ENCODE data around the gene GEMIN7.

Gene GEMIN7

DNA sequence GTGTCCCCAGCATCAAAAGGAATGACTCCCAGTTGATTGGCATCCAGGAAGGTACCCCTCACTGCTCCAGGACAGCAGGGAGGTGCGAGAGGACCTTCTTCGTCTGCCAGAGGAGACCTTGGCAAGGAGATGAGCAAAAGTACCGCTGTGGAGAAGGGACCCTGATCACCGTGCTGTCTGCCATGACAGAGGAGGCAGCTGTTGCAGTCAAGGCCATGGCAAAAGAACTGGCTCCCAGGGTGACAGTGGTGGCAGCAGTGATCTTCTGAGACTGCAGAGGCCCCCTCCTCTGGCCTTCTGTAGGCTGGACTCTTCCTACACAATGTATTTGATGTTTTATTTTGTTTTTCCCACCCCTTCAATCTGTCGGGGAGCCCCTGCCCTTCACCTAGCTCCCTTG, 49.7 kb downstream of the GEMIN7 start:
- DNase-seq (ENCODE audit: low spot score) = no peak

DNA sequence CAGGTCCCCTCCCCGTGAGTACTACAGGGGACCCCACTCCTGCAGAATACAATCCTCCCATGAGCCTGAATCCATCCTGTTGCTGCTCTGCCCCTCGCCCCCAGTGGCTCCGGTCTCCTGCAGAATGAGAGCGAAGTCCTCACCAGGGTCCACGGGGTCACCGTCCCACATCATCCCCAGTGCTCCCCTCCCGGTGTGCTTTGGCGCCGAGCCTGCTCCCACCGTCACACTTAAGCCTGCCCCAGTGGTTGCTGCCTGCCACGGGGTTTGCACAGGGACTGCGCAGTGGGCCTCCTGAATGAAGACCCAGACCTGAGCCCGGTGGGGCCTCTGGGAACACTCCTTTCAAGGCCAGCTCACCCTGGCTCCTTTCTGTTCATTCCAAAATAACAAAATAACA, 51.2 kb downstream of the GEMIN7 start:
- no peak for DNase-seq (ENCODE audit: low spot score)

DNA sequence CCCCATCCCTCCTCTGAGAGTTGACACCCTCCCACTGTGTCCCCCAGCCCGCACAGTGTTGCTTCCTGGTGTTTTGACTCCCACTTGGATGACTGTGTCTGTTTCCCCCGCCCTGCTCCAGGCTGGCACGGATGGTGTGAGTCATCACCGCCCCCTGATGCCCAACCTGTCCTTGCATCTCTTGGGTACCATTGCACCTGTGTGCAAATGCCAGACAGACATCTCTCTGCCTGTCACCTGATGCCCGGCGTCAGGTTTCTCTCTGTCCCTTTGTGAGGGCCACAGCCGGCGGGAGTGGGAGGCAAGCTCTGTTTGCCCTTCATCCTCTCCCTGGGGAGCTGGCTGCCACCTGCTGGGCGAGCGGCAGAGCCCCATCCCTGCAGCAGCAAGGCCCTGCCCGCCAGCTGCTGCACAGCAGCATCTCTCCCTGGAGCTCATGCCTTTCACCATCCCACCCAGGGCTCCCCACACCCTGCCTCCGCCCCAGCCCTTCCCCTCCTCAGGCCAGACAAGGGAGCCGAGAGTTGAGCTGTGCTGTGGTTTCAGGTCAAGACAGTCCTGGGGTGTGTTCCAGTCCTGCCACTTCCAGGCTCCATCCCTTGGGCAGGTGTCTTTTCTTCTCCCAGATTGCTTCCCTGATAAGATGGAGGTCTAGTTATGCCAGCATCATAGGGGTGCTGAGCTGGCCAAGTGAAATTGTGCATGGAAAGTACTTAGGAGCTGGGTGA, 52.0 kb downstream of the GEMIN7 start:
- peak; percentile 97 for DNase-seq (ENCODE audit: low spot score)

DNA sequence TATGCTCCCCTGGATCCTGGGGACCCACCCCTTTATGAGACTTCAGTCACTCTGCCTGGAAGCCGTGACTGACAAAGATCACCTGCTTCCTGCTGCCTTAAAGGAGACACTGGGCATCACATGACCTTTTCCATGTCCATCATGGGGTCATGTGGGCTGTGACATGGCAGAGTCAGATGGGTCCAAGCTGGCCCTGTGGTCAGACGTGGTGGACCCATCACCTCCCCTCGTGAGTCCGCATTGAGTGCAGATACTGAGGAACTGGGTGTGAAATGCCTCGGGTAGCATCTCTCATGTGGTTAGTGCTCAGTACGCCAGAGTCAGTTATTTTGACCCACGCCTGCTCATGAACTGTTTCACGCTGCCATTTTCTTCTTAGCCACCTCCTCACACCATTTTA, 54.6 kb downstream of the GEMIN7 start:
- no peak for DNase-seq (ENCODE audit: low spot score)

DNA sequence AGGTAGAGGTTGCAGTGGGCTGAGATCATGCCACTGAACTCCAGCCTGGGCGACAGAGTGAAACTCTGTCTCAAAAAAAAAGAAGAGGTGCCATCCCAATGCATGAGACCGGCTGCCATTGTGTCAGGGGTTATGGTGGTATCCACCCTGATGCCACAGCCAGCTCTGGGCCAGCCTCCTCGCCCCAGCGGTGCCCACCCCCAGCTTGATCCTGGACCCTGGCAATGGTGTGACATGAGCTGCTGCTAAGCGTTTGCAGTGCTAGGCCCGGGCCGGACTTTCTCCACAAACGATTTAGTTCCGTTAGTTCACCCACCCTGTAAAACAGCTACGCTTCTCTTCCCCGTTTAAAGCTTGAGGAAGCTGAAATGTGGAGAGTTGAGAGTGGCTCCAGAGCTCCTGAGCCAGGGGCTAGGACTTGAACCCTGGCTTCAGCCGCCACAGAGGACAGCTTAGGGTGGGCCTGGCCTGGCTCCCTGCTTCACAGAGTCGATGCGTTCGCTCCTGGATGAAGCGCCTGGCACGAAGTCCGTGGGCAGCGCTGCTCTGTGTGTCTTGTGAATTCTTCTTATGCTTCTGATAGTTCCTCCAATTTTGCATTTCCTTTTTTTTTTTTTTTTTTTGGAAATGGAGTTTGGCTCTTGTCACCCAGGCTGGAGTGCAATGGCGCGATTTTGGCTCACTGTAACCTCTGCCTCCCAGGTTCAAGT, 56.3 kb downstream of the GEMIN7 start:
- DNase-seq (ENCODE audit: low spot score) = no peak

DNA sequence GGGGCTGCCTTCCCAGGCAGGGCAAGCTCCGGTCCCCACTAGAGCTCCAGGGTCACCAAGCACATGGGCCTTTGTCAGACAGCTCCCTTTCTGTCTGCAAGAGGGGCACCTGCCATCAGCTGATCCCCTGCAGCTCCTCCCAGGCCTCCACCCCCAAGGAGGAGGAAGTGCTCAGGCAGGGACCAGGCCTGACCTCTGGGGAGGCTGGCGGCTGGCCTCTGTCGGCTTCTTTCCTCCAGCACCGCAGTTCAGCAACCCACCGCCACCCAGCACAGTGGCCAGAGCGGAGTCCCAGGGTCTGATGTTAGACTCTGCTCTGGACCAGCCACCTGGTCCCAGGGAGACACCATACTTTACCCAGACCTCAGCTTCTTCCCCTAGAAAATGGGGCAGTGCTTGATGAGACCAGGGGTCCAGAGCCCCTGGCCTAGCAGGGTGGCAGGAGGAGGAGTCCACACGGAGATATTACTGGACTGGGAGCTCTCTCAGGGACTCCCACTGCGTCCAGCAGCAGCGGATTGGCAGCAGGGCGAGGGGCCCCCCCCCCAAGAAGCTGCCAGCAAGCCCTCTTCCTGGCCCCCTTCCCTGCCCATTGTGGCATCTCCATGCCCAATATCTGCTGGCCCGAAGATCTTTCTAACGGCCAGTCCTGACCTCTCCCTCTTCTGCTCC, 57.6 kb downstream of the GEMIN7 start:
- no peak for DNase-seq (ENCODE audit: low spot score)

DNA sequence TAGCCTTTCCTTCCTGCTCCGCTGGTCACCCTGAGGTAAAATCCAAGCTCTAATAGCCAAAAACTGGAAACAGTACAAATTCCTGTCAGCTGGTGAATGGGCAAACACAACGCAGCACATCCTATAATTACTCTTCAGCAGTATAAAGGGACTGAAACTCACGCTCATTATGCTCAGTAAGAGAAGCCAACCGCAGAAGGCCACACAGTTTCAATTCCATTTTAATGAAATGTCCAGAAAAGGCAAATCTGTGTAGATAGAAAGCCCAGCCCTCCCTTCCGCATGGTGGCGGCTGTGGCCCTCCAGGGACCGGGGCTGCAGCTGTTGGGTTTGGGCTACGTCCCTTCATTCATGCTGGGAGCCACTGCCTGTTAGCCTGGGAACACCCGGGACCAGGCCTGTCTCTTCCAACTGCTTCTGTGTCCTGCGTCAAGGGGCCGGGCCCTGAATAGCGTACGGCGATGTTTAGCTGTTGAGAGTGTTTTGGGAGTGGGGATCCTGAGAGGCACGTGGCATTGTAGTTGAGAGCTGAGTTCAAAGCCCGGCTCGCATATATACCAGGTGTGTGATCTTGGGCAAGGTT, 58.2 kb downstream of the GEMIN7 start:
- DNase-seq (ENCODE audit: low spot score) = no peak

DNA sequence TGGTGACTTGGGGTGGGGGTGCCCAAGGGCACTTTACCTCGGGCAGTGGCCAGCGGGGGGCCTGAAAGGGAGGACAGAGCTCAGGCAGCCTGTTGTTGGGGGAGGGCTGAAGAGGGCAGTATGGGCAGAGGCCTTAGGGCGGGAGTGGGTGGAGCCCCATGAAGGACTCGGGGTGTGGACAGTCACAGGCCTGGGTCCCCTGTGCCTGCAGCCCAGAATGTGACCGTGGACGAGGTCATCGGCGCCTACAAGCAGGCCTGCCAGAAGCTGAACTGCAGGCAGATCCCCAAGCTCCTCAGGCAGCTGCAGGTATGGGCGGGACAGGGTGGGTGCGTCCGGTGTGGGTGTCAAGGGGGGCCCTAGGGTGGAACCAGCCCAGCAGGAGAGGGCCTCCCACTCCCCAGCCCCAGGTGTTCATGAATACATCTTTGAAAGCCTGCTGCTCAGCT, 59.3 kb downstream of the GEMIN7 start:
- DNase-seq (ENCODE audit: low spot score) = no peak

DNA sequence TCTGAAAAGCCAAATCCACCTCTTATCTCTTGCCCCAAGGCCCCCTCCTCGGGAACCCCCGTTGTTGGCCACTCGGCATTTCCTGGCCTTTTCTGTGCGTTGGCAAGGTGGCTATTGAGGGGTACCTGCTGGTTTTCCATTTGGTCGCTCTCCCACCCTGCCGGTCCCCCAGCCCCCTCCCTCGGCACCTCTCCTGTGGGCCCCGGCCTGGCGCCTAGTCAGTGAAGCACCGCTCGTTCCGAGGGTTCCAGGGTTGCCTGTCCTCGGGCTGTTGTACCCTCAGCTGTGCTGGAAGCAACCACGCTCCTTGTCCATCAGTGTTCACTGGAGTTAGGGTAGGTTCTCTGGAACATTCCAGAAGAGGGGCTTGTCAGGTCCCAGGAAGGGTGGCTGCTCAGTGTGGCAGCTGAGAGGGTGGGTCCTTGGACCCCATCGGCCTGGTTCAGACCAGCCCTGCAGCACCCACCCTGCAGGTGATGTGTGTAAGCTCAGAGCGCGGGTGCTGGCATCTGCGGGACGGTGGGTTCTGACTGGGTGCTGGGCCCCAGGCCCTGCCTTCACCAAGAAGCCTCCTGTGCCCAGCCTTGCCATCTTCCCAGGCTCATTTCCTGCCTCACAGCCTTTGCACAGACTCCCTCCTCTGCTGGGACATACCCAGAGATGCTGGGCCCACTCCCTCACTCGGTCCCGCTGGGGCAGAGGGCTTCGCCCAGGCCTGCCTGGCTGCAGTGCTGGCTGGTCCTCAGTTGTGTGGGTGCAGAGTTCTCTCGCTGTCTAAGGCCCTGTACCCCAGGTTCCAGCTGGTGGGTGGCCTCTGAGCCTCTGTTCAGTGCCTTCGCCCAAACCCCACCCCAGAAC, 60.5 kb downstream of the GEMIN7 start:
- DNase-seq (ENCODE audit: low spot score) = no peak

DNA sequence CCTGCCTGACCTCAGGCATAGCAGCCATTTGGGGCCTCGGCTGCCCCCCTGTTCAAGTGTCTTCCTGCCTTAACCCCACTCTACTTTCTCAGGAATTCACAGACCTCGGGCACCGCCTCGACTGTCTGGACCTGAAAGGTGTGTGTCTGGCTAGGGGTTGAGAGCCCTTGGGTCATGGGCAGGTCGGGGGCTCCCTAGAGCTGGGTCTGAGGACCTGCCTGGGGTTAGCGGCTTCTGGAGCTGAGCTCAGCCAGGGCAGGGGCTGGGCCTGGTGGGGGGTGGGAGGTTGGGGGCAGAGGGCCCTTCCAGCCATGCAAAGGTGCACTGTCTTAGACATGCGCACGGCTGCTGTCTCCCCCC, 61.1 kb downstream of the GEMIN7 start:
- no peak for DNase-seq (ENCODE audit: low spot score)

DNA sequence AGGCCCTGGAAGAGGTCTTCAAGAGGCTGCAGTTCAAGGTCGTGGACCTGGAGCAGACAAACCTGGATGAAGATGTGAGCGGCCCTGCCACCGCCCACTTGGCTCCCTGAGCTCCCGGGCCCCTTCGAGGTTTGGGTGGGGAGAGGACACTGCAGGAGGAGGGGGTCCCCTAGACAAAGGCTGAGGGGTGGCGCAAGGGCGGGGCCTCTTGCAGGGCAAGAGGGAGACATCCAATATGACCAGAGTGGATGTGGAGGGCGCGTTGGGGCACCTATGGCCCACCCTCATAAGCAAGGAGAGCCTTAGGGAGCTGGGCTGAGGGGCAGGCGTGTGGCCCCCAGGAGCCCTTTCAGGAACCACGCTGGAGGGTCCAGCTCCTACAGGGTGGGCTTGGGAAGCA, 61.5 kb downstream of the GEMIN7 start:
- DNase-seq (ENCODE audit: low spot score) = no peak

All from SW480 (cell line).